H1 (cell line): Measurements from ENCODE around the gene CAPG.

Source experiments
- EZH2 ChIP-seq: fragments of 200-600 bp; sonication (generic); IDR thresholded peaks from 2 replicates; pipeline ENCODE4 v1.7.1; 2012; ENCODE audit warnings: low read depth, mild to moderate bottlenecking, moderate library complexity, low read length, inconsistent platforms; ENCODE audit not compliant: severe bottlenecking
- GTF2F1 ChIP-seq: IDR thresholded peaks from 2 replicates; pipeline ENCODE4 v1.6.1; 2012; ENCODE audit warnings: low read depth, low read length, improper control_type of control experiment, borderline replicate concordance
- RAD21 ChIP-seq, 2 experiments: IDR thresholded peaks in 1 of 2; conservative IDR thresholded peaks in 1 of 2; 2 replicates each; pipeline ENCODE4 v1.6.1; 2011; ENCODE audit warnings: low read depth in 2 of 2, low read length in 2 of 2, improper control_type of control experiment in 1 of 2, inconsistent platforms in 1 of 2, mild to moderate bottlenecking in 1 of 2, moderate library complexity in 1 of 2
- TAF7 ChIP-seq: optimal IDR thresholded peaks from 2 replicates; pipeline ENCODE3; 2011; ENCODE audit warnings: low read depth, mild to moderate bottlenecking, inconsistent platforms, low read length, moderate library complexity, borderline replicate concordance
- TF ChIP-seq, protein P1 (sequence below), 3 experiments: IDR thresholded peaks; 1 replicate in 2 of 3; 2 replicates in 1 of 3; pipeline versions ENCODE4 v1.5.1 to v1.6.1; 2011; ENCODE audit warnings: low read length in 3 of 3, mild to moderate bottlenecking in 3 of 3, inconsistent platforms in 2 of 3, low read depth in 1 of 3, moderate library complexity in 1 of 3; ENCODE audit not compliant: insufficient read depth in 1 of 3; ENCODE audit errors: control extremely low read depth in 1 of 3

DNA sequence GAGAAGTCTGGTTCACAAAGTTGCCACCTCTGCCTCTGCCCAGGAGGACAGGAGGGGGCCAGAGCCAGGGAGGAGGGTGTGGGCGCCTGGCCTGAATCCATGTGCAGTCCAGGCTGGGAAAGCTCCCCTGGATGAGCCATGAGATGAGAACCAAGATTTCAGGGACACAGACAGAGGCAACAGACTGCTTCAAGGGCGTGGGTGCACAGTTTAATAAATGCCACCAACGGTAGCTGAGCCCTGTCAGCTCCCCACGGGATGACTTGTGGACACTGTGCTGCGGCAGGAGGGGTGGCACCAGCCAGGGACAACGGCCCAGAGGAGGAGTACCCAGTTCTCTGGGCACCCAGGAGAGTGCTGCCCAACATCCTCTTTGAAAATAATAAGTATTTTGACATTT, 15.2 kb downstream of the CAPG start:
- TF ChIP-seq RAD21 (IDR thresholded peaks at IDR 0.05 in 1 of 2, conservative IDR thresholded peaks at IDR 0.05 in 1 of 2; ENCODE audit: low read depth in 2 of 2, low read length in 2 of 2) (no peak), GTF2F1 (no peak), TAF7 (no peak), EZH2 (no peak)
- TF ChIP-seq, protein P1, sequence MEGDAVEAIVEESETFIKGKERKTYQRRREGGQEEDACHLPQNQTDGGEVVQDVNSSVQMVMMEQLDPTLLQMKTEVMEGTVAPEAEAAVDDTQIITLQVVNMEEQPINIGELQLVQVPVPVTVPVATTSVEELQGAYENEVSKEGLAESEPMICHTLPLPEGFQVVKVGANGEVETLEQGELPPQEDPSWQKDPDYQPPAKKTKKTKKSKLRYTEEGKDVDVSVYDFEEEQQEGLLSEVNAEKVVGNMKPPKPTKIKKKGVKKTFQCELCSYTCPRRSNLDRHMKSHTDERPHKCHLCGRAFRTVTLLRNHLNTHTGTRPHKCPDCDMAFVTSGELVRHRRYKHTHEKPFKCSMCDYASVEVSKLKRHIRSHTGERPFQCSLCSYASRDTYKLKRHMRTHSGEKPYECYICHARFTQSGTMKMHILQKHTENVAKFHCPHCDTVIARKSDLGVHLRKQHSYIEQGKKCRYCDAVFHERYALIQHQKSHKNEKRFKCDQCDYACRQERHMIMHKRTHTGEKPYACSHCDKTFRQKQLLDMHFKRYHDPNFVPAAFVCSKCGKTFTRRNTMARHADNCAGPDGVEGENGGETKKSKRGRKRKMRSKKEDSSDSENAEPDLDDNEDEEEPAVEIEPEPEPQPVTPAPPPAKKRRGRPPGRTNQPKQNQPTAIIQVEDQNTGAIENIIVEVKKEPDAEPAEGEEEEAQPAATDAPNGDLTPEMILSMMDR (IDR thresholded peaks at IDR 0.05; ENCODE audit: control extremely low read depth in 1 of 3, insufficient read depth in 1 of 3, low read depth in 1 of 3, low read length in 3 of 3) = no peak
